ENCODE measurements around the gene RPL5. TPM values are rescaled to one million over a fixed set of nuclear protein-coding genes. Genes with fewer than 3 reads are reported as not detected.

RPL5 gene
- total RNA-seq, 1 donor from 2014 or later = 618 TPM

GRCh38 chr1:92839442-92839841, 7.6 kb downstream of the RPL5 start:
- Mint-ChIP-seq H3K9me3 (ENCODE audit: low read depth) (no peaks in the 10 kb centered on the region), H3K27me3 (ENCODE audit: low read depth) (no peaks in the 10 kb centered on the region), H3K4me3 (ENCODE audit: unreplicated experiment) (no peak overlapping the region), H3K27ac (ENCODE audit: unreplicated experiment) (peak overlapping the region; percentile 57), H3K36me3 (ENCODE audit: low read depth) (peaks cover 59% of the 10 kb centered on the region), H3K4me1 (ENCODE audit: low read depth) (peaks cover 53% of the 10 kb centered on the region)
- no peak for DNase-seq (ENCODE audit: low spot score)
- TF ChIP-seq, protein P1, sequence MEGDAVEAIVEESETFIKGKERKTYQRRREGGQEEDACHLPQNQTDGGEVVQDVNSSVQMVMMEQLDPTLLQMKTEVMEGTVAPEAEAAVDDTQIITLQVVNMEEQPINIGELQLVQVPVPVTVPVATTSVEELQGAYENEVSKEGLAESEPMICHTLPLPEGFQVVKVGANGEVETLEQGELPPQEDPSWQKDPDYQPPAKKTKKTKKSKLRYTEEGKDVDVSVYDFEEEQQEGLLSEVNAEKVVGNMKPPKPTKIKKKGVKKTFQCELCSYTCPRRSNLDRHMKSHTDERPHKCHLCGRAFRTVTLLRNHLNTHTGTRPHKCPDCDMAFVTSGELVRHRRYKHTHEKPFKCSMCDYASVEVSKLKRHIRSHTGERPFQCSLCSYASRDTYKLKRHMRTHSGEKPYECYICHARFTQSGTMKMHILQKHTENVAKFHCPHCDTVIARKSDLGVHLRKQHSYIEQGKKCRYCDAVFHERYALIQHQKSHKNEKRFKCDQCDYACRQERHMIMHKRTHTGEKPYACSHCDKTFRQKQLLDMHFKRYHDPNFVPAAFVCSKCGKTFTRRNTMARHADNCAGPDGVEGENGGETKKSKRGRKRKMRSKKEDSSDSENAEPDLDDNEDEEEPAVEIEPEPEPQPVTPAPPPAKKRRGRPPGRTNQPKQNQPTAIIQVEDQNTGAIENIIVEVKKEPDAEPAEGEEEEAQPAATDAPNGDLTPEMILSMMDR (IDR thresholded peaks at IDR 0.05) = no peak

DNA sequence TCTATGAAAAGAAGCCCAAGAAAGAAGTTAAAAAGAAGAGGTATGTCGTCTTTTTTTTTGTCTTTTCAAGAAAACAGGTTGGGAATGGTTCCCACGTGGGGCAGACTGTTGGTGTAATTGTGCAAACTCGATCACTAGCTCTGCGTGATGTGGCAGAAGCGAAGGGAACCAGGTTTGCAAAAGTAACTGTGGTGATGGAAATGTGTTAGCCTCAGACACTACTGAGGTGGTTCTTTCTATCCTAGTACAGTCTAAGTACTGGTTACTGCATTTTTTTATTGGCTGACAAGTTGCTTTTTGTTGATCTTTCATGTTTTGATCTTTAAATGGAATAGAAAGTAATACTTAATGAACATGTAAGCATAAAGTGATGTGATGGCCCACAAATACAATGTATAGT, 8.8 kb downstream of the RPL5 start:
- H3K27ac Mint-ChIP-seq (ENCODE audit: unreplicated experiment) = no peak overlapping the region
- H3K9me3 Mint-ChIP-seq (ENCODE audit: low read depth) = no peaks in the 10 kb centered on the region
- H3K36me3 Mint-ChIP-seq (ENCODE audit: low read depth) = peaks cover 53% of the 10 kb centered on the region
- H3K4me1 Mint-ChIP-seq (ENCODE audit: low read depth) = peaks cover 41% of the 10 kb centered on the region
- TF ChIP-seq, protein P1 (IDR thresholded peaks at IDR 0.05) = no peak
- no peaks in the 10 kb centered on the region for H3K27me3 Mint-ChIP-seq (ENCODE audit: low read depth)
- no peak for DNase-seq (ENCODE audit: low spot score)
- no peak overlapping the region for H3K4me3 Mint-ChIP-seq (ENCODE audit: unreplicated experiment)

GRCh38 chr1:92842082-92843045, 10.5 kb downstream of the RPL5 start:
- Mint-ChIP-seq H3K9me3 (ENCODE audit: low read depth) (no peaks in the 10 kb centered on the region), H3K36me3 (ENCODE audit: low read depth) (peaks cover 41% of the 10 kb centered on the region), H3K27ac (ENCODE audit: unreplicated experiment) (no peak overlapping the region), H3K4me3 (ENCODE audit: unreplicated experiment) (no peak overlapping the region), H3K27me3 (ENCODE audit: low read depth) (no peaks in the 10 kb centered on the region), H3K4me1 (ENCODE audit: low read depth) (peaks cover 25% of the 10 kb centered on the region)
- TF ChIP-seq, protein P1 (IDR thresholded peaks at IDR 0.05) = no peak
- DNase-seq (ENCODE audit: low spot score) = no peak

- TF ChIP-seq, protein P1 (IDR thresholded peaks at IDR 0.05) = no peak
- no peak for DNase-seq (ENCODE audit: low spot score)
- no peaks in the 10 kb centered on the region for H3K9me3 Mint-ChIP-seq (ENCODE audit: low read depth)
- no peak overlapping the region for H3K4me3 Mint-ChIP-seq (ENCODE audit: unreplicated experiment)
- no peaks in the 10 kb centered on the region for H3K27me3 Mint-ChIP-seq (ENCODE audit: low read depth)
- peaks cover 18% of the 10 kb centered on the region for H3K4me1 Mint-ChIP-seq (ENCODE audit: low read depth)
- no peak overlapping the region for H3K27ac Mint-ChIP-seq (ENCODE audit: unreplicated experiment)
- peaks cover 35% of the 10 kb centered on the region for H3K36me3 Mint-ChIP-seq (ENCODE audit: low read depth)
Observed at GRCh38 chr1:92843046-92843423, 11.2 kb downstream of the RPL5 start.

GRCh38 chr1:92843429-92844352, 11.9 kb downstream of the RPL5 start:
- Mint-ChIP-seq H3K36me3 (ENCODE audit: low read depth) (peaks cover 29% of the 10 kb centered on the region), H3K27me3 (ENCODE audit: low read depth) (no peaks in the 10 kb centered on the region), H3K4me1 (ENCODE audit: low read depth) (peaks cover 11% of the 10 kb centered on the region), H3K27ac (ENCODE audit: unreplicated experiment) (no peak overlapping the region), H3K4me3 (ENCODE audit: unreplicated experiment) (no peak overlapping the region), H3K9me3 (ENCODE audit: low read depth) (no peaks in the 10 kb centered on the region)
- TF ChIP-seq, protein P1 (IDR thresholded peaks at IDR 0.05) = no peak
- DNase-seq (ENCODE audit: low spot score) = no peak
